Effector CD8-positive, alpha-beta T cell (primary cell): ENCODE measurements around the gene PCDH8.

ENCODE experiments used
- DNase-seq: peaks from one replicate; lab custom pipeline; 2025; lab: John Stamatoyannopoulos, UW
- total RNA-seq, 4 experiments: gene quantifications; one replicate each; lab custom pipeline; 2026; lab: John Stamatoyannopoulos, UW

PCDH8 gene, protein sequence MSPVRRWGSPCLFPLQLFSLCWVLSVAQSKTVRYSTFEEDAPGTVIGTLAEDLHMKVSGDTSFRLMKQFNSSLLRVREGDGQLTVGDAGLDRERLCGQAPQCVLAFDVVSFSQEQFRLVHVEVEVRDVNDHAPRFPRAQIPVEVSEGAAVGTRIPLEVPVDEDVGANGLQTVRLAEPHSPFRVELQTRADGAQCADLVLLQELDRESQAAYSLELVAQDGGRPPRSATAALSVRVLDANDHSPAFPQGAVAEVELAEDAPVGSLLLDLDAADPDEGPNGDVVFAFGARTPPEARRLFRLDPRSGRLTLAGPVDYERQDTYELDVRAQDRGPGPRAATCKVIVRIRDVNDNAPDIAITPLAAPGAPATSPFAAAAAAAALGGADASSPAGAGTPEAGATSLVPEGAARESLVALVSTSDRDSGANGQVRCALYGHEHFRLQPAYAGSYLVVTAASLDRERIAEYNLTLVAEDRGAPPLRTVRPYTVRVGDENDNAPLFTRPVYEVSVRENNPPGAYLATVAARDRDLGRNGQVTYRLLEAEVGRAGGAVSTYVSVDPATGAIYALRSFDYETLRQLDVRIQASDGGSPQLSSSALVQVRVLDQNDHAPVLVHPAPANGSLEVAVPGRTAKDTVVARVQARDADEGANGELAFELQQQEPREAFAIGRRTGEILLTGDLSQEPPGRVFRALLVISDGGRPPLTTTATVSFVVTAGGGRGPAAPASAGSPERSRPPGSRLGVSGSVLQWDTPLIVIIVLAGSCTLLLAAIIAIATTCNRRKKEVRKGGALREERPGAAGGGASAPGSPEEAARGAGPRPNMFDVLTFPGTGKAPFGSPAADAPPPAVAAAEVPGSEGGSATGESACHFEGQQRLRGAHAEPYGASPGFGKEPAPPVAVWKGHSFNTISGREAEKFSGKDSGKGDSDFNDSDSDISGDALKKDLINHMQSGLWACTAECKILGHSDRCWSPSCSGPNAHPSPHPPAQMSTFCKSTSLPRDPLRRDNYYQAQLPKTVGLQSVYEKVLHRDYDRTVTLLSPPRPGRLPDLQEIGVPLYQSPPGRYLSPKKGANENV
- total RNA-seq: 0 to 0.09 (median 0) reads per million in 4 experiments

DNA sequence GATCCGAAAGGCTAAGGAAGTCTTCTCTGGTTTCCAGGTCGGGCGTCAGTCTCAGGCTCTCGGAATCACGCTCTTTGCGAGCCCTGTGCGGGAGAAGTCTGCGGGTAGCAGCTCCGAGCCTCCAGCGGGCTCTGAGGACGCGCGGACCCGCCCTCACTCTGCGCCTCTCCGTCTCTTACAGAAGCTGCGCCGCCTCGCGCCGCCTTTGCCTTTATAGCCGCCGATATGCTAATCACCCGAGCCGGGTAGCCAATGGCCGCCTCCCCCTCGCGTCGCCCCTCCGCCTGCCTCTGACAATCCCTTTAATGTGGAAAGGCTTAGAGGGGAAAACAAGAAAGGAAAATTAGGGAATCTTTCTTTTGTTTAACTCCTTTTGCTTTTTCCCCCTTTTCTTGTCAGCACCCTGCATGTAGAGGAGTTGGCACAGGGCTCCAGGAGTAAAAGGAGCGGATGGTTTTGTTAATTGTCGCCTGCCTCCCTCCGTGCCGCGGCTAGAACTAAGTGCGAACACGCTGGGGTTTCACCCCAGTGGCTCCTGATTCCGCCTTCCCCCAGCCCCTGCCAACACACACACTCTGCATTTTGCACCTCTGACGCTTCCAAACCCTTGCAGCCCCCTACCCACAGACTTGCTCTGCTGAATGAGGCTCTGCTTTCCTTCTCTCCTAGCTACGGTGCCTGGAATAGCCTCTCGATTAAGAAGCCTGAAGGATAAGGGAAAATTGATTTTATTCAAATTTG, at the start of gene PCDH8:
TSS of gene PCDH8 (minus strand) at position 186 of the 741 bp plus-strand sequence. CDS start 204 bp downstream, outside the sequence.
- DNase-seq: no peak

DNA sequence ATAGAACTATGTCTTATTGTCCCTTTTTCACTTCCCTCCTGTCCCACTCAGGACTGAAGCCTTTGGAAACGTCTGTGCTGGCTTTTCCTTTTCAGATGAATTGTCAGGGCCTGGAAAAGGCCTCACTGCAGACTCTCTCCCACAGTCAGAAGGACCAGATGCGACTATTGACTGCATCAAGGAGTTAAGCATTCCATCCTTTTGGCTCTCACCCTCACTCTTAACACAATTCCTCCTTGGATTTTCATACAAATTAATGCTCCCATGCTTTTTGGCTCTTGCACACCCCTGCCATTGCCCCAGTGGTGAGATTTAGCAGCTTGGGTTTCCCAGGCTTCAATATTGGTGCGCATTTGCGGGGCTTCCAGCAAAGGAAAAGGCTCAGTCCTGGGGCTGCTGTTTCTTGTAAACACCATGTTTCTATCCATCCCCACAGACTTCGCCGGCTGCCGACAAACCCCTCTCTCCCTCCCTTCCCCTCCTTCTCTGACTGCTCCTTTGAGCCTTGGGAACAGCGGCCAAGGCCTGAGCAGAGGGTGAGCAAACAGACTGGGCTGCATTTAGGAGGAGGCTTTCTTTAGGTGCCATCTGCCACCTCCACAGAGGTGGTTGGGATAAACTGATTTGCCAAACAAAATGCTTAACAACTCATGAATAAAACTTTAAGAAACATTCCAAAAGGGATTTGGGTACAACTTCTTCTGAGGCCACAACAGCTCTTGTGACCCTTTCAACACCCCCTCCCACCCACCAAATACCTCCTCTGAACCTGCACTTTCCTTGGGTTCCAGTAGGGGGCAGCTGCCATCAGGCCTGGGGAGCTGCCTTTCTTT, 48.6 kb upstream of the PCDH8 start:
- DNase-seq: no peak

DNA sequence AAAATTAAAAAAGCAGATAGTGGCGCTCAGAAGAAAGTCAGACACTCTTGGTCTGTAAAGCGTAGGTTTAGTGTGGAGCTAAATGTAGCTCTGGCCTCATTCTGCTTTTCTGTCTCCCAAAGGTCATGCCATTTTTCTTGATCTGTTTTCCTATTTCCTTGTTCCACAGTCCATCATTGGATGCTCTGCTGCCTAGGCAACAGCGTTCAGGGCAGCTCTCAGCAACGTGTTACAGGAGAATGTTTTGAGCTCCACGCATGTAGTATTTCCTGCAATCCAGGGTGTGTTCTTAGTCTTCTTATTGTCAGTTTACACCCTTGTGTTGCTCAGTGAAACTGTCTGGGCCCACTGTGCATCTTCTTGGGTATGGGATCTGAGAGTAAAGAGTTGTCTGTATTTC, 46.0 kb upstream of the PCDH8 start:
- DNase-seq: no peak

DNA sequence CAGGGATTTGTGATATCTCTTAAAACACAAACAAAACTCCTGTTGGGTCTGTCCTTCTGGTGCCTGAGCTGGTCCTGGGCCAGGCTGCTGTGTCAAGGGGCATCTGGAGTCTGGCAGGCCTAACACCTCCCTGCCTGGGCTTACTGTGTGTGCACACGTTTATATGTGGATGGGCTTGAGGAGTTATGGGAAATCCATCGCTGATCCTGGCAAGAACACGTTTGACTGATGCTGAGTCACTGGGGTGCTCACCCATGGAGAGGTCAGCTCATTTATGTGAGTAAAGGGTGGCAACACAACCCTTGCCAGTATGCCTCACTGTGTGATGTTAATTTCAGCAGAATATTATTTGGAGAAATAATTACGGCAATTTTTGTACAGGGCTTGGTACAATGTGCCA, 44.5 kb upstream of the PCDH8 start:
- DNase-seq: no peak

DNA sequence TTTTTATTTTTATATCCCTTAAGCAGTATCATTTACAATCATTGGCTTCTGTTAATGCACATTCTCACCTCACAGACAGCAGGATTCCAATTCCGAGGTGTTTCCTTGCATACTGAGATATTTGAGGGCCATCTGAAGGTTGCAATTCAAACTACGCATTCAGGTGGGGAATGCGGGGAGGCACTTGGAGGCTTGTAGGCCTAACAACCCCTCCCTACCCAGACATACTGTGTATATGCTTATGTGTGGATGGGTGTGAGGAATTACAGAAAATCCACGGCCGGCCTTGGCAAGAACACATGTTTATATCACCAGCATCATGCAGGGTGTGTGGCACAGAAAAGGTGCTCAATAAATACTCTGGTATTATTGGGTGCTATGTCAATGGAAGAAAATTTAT, 43.3 kb upstream of the PCDH8 start:
- no peak for DNase-seq

DNA sequence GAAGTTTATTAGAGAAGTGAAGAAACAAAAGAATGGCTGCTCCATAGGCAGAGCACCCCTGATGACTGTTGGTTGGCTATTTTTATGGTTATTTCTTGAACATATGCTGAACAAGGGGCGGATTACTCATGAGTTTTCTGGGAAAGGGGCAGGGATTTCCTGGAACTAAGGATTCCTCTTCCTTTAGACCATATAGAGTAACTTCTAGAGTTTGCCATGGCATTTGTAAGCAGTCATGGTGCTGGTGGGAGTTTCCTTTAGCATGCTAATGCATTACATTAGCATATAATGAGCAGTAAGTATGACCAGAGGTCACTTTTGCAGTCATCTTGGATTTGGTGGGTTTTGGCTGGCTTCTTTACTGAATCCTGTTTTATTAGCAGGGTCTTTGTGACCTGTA, 38.7 kb upstream of the PCDH8 start:
- no peak for DNase-seq

DNA sequence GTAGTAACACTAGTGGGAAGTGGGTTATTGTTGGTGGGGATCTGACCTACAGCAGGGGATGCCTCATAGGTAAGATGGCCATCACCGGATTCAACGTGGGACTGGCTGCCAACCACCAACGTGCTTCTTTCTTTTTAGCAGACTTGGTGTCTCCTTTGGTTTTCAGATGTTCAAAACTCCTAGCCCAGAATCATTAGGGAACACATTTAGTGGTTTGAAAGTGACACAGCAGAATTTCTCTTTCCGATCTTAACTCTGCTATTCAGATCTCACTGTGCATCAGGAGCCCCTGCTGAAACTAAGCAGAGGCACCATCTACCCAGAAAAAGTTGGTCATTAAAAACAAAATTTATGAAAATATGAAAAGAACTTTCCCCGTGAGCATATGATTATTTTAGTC, 36.7 kb upstream of the PCDH8 start:
- DNase-seq: no peak

DNA sequence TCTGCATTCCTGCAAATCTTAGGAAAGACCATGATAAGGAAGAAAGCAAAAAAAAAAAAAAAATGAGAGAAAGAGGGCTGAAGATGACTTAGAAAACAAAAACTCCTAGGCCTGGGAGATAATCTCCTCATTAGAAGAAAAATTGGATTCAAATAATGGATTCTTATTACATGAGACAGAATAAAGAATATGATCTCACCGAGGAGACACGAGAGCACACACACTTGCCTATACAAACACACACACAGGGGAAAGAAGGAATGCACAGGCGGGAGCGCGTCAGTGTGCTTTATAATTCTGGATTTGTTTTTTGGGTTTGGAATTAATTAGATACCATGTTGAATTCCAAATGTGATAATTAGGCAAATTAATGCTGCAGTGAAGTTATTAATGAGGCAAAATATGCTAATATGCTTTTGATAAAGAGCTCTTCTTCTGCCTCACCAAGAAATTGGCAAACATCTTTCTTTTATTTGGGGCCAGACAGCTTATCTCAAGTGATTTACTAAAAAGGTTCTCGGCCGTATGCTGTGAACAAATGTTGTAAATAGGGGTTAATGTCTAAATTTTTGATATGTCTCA, 36.1 kb upstream of the PCDH8 start:
- DNase-seq: no peak

DNA sequence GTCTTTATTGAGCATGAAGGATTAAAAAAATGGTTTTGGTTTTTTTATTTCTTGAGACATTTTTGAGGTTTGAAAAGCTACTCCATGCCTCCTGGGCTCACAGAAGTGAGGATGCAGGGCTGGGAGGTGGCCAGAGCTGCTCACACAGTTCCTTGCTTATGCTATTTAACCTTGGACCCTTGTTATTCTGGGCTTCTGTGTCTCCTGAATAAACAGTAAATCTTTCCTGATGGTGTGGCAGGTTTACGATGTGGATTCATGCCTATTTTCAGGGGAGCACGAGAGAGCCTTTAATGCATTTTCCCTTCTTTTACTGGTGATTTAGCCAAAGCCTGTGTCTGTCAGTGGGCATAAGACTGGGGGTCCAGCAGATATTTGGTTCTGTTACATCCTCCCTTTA, 34.3 kb upstream of the PCDH8 start:
- DNase-seq: no peak

DNA sequence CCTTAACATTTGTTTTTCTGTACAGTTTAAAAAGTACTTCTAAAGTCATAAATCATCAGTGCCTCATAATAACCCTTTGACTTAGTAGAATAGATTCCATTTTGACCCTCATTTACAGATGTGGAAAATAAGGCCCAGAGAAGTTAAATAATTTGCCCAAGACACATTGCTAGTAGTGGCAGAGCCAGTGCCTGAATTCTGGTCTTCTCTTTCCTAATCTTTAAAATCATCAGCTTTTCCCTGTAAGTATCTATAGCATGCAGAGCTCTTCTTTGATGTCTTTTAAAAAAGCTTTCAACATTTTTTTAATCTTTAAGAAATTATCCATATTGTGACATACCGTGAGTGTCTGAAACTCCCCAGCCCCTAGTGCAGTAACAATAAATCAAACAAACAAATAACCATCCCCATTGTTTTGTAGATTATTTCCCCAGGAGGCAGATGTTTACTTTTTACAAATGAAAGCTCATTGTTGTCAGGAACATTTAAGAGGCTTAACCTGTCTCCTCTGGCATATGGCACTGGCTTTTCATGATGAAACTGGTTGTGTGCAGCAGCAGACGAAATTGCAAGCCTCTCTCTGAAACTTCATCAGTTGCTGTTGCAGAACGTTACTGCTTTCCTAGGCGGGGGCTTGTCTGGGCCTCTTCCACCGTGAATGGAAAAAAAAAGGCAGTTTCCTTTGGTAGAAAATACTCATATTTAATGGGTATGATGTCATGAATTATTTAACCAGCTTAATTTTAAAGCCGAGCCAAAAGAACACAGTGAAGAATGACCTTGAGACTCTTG, 31.7 kb upstream of the PCDH8 start:
- no peak for DNase-seq

DNA sequence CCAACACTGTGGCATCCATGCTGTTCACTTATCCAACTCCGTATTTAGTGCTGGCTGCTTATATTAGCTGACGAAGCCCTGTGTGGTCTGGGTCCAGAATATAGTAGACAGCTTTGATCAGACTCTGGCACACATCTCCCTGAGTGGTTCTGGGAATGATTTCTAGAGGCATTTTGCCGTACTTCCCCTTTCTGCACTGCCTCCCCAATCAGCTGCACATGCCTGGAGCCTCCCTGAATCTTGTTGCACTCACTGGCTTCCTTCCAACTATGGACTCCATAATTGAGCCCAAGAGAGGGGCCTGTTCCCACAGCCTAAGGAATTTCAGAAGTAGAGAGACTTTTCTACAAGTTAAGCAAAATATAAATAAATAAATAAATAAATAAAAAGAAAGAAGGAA, 30.4 kb upstream of the PCDH8 start:
- no peak for DNase-seq

DNA sequence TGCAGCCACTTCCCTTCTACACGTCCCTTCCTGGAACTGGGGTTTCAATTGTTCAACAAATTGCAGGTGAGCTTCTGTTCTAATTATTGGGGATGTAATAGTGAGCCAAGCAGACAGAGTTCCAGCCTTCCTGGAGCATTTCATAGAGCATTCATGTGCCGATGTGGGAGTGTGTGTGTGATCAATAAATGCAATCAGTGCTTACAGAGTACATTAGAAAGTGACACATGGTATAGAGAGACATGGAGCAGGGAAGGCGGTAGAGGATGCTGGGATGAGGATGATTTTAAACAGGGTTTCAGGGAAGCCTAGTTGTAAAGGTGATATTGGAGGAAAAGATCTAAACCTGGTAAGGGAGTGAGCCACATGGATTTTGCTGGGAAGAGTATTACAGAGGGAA, 21.7 kb upstream of the PCDH8 start:
- no peak for DNase-seq

DNA sequence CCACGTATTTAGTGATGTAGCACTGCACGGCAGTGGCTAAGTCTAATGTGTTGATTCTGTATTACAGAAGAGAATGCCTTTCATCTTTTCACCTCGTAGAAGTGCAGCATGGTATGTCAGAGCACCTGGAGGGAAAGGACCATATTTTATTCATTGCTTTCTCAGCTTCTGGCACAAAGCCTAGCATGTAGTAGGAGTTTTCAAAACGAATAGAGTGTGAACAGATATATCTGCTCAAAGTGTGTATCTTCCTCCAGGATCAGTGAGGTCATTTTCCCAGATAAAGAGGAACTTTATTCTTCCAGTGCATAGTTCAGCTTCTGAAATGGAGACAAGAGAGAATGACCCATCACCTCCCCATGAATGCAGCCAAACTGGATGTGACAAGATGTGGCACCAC, 21.2 kb upstream of the PCDH8 start:
- no peak for DNase-seq

DNA sequence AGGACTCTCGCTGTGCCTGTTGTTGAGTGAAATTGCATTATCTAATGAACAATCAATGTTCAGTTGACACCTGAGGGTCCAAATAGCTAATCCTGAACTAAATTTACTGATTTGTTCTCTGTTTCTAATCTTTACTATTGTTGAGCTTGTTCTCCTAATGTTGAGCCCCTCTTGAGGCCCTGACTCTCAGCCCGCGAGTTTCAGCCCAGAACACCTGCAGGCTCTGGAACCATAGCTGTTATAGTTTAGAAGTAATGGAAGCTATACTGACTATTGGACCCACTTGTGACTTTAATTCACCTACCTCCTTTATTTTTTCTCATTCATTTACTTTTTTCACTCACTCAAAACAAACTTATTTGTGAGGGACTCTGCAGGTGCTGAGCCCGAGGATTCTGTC, 20.6 kb upstream of the PCDH8 start:
- no peak for DNase-seq

DNA sequence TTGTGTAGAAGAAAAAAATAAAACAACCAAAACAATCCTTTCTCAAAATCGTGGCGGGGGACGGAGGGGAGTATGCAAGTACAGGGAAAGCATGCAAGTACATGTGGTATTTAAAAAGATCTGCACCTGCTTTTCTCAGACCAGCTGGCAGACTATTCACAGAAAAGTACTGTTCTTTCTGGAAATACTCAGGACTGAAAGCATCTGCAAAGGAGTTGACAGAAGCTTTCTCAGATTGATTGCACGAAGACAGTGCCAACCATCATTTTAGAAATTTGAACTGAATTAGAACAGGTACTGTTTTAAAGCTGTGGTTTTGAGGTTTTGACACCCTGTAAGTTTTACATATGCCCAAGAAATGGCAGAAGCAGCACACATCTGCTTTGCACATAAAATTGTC, 19.8 kb upstream of the PCDH8 start:
- DNase-seq: no peak

DNA sequence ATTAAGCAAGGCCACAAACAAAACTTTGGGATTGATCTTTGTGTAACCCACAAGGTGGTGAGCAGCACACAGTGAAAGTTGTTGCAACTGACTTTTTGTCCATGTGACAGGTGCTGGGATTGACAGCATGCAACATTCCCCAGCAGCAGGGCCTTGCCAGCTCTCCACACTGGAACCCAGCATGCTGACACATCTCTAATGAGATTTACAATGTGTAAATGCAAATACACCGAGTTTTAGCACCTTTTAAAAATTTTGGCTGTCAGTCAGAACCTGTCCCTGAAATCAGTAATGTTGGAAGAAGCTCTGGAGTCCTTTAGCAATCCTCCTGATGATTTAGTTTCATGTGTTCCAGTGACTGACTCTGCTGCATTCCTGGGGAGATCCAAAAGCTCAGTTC, 16.5 kb upstream of the PCDH8 start:
- DNase-seq: no peak

DNA sequence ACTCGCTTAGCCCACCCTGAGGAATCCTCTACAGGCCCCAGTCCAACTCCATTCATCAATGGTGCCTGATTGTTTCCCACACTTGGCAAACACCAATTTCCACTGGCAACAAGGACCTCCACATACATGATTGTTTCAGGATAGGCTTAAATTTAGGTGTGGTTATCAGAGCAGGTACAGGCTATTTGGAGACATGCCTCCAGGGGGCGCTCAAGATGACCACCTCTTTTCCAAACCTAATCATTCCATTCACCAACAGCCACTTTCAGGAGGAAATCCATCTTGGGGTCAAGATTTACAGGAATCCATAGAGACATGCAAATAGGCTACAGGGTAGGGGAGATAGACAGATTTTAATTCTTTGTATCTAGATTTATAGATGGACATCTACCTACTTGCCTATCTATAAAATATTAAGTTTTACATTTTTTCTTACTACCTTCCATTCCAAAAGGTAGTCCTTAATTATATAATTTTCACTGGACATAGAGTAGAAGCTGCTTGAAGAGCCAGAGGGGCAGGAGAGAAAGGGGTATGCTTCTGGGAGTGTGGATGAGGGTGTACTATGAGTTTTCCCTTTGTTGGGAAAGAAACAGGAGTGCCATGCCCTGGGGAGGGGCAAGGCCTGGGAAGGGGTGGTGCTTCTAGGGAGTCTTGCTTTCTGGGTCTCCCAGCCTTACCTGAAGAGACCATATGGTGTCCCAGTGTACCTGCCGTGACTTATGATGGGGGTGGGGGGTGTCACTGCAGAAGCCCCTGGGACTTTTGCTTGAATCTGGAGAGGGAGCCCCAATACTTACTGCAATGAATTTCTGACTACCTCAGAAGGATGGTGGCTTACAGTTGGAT, 14.1 kb upstream of the PCDH8 start:
- no peak for DNase-seq

DNA sequence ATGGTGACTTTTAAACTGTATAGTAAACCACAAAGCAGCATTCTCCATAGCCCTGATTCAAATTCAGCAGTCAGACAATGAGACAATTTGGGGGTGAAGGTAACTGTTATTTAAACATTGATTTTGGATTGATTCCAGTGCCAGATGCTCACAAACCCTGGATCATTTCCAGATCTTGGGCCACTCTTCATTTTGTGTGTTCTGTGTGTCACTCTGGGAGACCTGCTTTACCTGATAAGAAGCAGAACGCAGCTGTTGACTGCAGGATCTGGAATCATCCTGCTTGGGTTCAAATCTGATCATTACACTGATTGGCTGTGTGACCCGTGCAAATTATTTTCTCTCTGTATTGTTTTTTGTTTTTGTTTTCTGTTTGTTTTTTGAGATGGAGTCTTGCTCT, 4.0 kb upstream of the PCDH8 start:
- DNase-seq: no peak
